Natural killer cell (primary cell): Measurements from ENCODE around the gene PDK4. TPM values are rescaled to one million over a fixed set of nuclear protein-coding genes. Genes with fewer than 3 reads are reported as not detected.

ENCODE experiments used
- ATAC-seq, 3 donors: fragments of 150-1000 bp in 2 of 3; fragments of 200-7000 bp in 1 of 3; cut with Tn5 transposase; 1 replicate in 1 of 3; 2 replicates in 2 of 3; pipeline ENCODE4 v1.10.0; 2021; ENCODE audit warnings: mild to moderate bottlenecking in 2 of 3, moderate library complexity in 2 of 3
- DNase-seq, 2 donors: peaks; one replicate each; pipeline versions ENCODE4 v3.0.0 to v3.0.0-alpha.2; 2013 to 2021; ENCODE audit warnings: mixed read lengths in 1 of 2
- H3K27ac ChIP-seq: one replicate; pipeline ENCODE4 v1.5.1; 2013; ENCODE audit warnings: mild to moderate bottlenecking, low read length
- H3K27me3 ChIP-seq: one replicate; pipeline ENCODE4 v1.6.1; 2013; ENCODE audit warnings: low read length; ENCODE audit not compliant: control insufficient read depth, insufficient read depth
- H3K36me3 ChIP-seq: one replicate; pipeline ENCODE4 v1.6.1; 2013; ENCODE audit warnings: low read length; ENCODE audit not compliant: control insufficient read depth, insufficient read depth
- H3K4me1 ChIP-seq: one replicate; pipeline ENCODE4 v1.6.1; 2013; ENCODE audit warnings: low read length; ENCODE audit not compliant: control insufficient read depth, insufficient read depth
- H3K4me3 ChIP-seq: one replicate; pipeline ENCODE4 v1.5.1; 2013; ENCODE audit warnings: low read length
- H3K9me3 ChIP-seq: one replicate; pipeline ENCODE4 v1.6.1; 2013; ENCODE audit warnings: low read length; ENCODE audit not compliant: control insufficient read depth, insufficient read depth
- H3K27ac Mint-ChIP-seq, 2 donors: one replicate each; pipeline ENCODE4 v1.8.0; 2022; ENCODE audit warnings: mild to moderate bottlenecking in 2 of 2, mixed read lengths in 2 of 2, moderate library complexity in 1 of 2
- H3K27me3 Mint-ChIP-seq, 2 donors: one replicate each; pipeline ENCODE4 v1.8.0; 2022; ENCODE audit warnings: low read depth in 2 of 2, mixed read lengths in 2 of 2
- H3K36me3 Mint-ChIP-seq: one replicate; pipeline ENCODE4 v1.8.0; 2022; ENCODE audit warnings: mixed read lengths
- H3K4me1 Mint-ChIP-seq, 2 donors: one replicate each; pipeline ENCODE4 v1.8.0; 2022; ENCODE audit warnings: mixed read lengths in 2 of 2
- H3K4me3 Mint-ChIP-seq: one replicate; pipeline ENCODE4 v1.8.0; 2022; ENCODE audit warnings: mild to moderate bottlenecking, moderate library complexity, mixed read lengths
- H3K9me3 Mint-ChIP-seq, 2 donors: one replicate each; pipeline ENCODE4 v1.8.0; 2022; ENCODE audit warnings: mixed read lengths in 2 of 2
- CTCF ChIP-seq: fragments of 200-600 bp; IDR thresholded peaks from one replicate; pipeline ENCODE4 v1.8.0; 2022; ENCODE audit warnings: antibody characterized with exemption
- WGBS: methylation state at CpG from one replicate; pipeline ENCODE4 v1.1.7; 2013; ENCODE audit warnings: missing lambda C conversion rate; ENCODE audit not compliant: insufficient coverage; 5-methylcytosine and 5-hydroxymethylcytosine counted together
- intact Hi-C: fragments of 100-400 bp; cut with micrococcal nuclease; formaldehyde crosslinking; loops from one replicate; pipeline ENCODE4 v1.14.2; 2022
- total RNA-seq, 4 donors: library from RNA; stranded (reverse); fragments of 120-200 nt in 1 of 4; gene quantifications; one replicate each; pipeline versions ENCODE4 v1.2.3 to v1.2.4, GENCODE V29; 2013 to 2022

Gene PDK4
- 1 to 10 TPM in 2 of 3 donors, under 1 TPM in 1; 0.78 to 3.8 (median 2.3) TPM for total RNA-seq
- 5.6 TPM for total RNA-seq (2013)

- peak; percentile 49 to 75 (median 61) for ATAC-seq
- H3K9me3 ChIP-seq = no peaks in the 10 kb centered on the region
- H3K36me3 Mint-ChIP-seq = no peaks in the 10 kb centered on the region
- H3K27ac ChIP-seq = no peak within 1 kb of the TSS
- H3K4me1 ChIP-seq = peaks cover 14% of the 10 kb centered on the region
- H3K27ac Mint-ChIP-seq = peak within 1 kb of the TSS; percentile 24 to 61
- peak within 1 kb of the TSS; percentile 89 for H3K4me3 Mint-ChIP-seq
- H3K4me1 Mint-ChIP-seq = peaks cover 10 to 14% of the 10 kb centered on the region in 2 donors
- WGBS = 5% methylated on average over 63 of the region's 63 CpGs
- intact Hi-C loops = no loop called here
- DNase-seq = no peak
- peaks cover 0 to 14% of the 10 kb centered on the region in 2 donors for H3K27me3 Mint-ChIP-seq
- no peaks in the 10 kb centered on the region for H3K27me3 ChIP-seq
- no peak for TF ChIP-seq CTCF
- no peaks in the 10 kb centered on the region for H3K9me3 Mint-ChIP-seq
- peak within 1 kb of the TSS; percentile 47 for H3K4me3 ChIP-seq
- H3K36me3 ChIP-seq = no peaks in the 10 kb centered on the region
Observed at GRCh38 chr7:95596198-95597063, at the start of gene PDK4. Gene PDK4, minus strand, starts transcription at chr7:95596516. Its CDS starts 223 bp downstream, at chr7:95596293.

GRCh38 chr7:95642173-95642572, 45.9 kb upstream of the PDK4 start:
- Mint-ChIP-seq H3K27me3 (no peaks in the 10 kb centered on the region), H3K4me3 (no peak overlapping the region), H3K27ac (no peak overlapping the region), H3K36me3 (no peaks in the 10 kb centered on the region), H3K9me3 (no peaks in the 10 kb centered on the region), H3K4me1 (peaks cover 0 to 1% of the 10 kb centered on the region in 2 donors)
- no peaks in the 10 kb centered on the region for H3K9me3 ChIP-seq
- no peak for TF ChIP-seq CTCF
- 95% methylated on average over 5 of the region's 5 CpGs for WGBS
- no peak for DNase-seq
- ATAC-seq = no peak
- no peaks in the 10 kb centered on the region for H3K27me3 ChIP-seq
- no peak overlapping the region for H3K27ac ChIP-seq
- no peak overlapping the region for H3K4me3 ChIP-seq
- H3K4me1 ChIP-seq = no peaks in the 10 kb centered on the region
- intact Hi-C loops = no loop called here
- no peaks in the 10 kb centered on the region for H3K36me3 ChIP-seq

- no peak for TF ChIP-seq CTCF
- DNase-seq = no peak
- H3K36me3 Mint-ChIP-seq = no peaks in the 10 kb centered on the region
Observed at GRCh38 chr7:95636140-95636940, 40.0 kb upstream of the PDK4 start.

More at GRCh38 chr7:95636140-95636940, 40.0 kb upstream of the PDK4 start:
- peak overlapping the region; percentile 59 for H3K4me3 Mint-ChIP-seq
- no peaks in the 10 kb centered on the region for H3K27me3 Mint-ChIP-seq
- peak in 2 of 3 donors; percentile 41 to 46 for ATAC-seq
- Histone ChIP-seq H3K27ac (no peak overlapping the region), H3K9me3 (no peaks in the 10 kb centered on the region), H3K4me1 (peaks cover 3% of the 10 kb centered on the region), H3K36me3 (no peaks in the 10 kb centered on the region), H3K27me3 (no peaks in the 10 kb centered on the region), H3K4me3 (no peak overlapping the region)
- peaks cover 14 to 16% of the 10 kb centered on the region in 2 donors for H3K4me1 Mint-ChIP-seq
- intact Hi-C loops = no loop called here
- H3K9me3 Mint-ChIP-seq = no peaks in the 10 kb centered on the region
- peak overlapping the region; percentile 47 to 76 for H3K27ac Mint-ChIP-seq
- WGBS = 6% methylated on average over 2 of the region's 2 CpGs
